NCI-H774 (cell line): ENCODE results near the gene ANKS4B.
"Not testable (repeated sequence)": the region's sequence is repeated elsewhere in the genome, so short reads cannot be mapped to it uniquely, and the experiment has no call there.

Source experiments
- DNase-seq: peaks from one replicate; lab custom pipeline; 2025; lab: John Stamatoyannopoulos, UW

Gene ANKS4B

GRCh38 chr16:21218153-21218552 lies 15.3 kb upstream of the ANKS4B start:
- no peak for DNase-seq

- DNase-seq, result no peak
These were observed 13.9 kb upstream of the ANKS4B start for GRCh38 chr16:21219551-21219950.

- no peak for DNase-seq
These were observed 10.8 kb upstream of the ANKS4B start for GRCh38 chr16:21222495-21223337.

- DNase-seq, result no peak
These were observed 9.7 kb upstream of the ANKS4B start for GRCh38 chr16:21223787-21224186.

GRCh38 chr16:21224800-21225199 lies 8.7 kb upstream of the ANKS4B start:
- DNase-seq, result no peak

GRCh38 chr16:21226749-21227148 lies 6.8 kb upstream of the ANKS4B start:
- no peak for DNase-seq

- no peak for DNase-seq
These were observed 5.6 kb upstream of the ANKS4B start for GRCh38 chr16:21227866-21228265.

- no peak for DNase-seq
These were observed 5.1 kb upstream of the ANKS4B start for GRCh38 chr16:21228361-21228872.

- no peak for DNase-seq
These were observed 416 bp upstream of the ANKS4B start for GRCh38 chr16:21233045-21233520.

GRCh38 chr16:21235199-21235585 lies 1.7 kb downstream of the ANKS4B start:
- no peak for DNase-seq

- DNase-seq, result no peak
These were observed 3.3 kb downstream of the ANKS4B start for GRCh38 chr16:21236831-21237230.

GRCh38 chr16:21239646-21240045 lies 6.1 kb downstream of the ANKS4B start:
- DNase-seq, result no peak

- DNase-seq, result no peak
These were observed 9.3 kb downstream of the ANKS4B start for GRCh38 chr16:21242756-21243155.

GRCh38 chr16:21244518-21245215 lies 11.2 kb downstream of the ANKS4B start:
- no peak for DNase-seq

- not testable (repeated sequence) for DNase-seq
These were observed 14.7 kb downstream of the ANKS4B start for GRCh38 chr16:21248179-21248578.

GRCh38 chr16:21250072-21250923 lies 16.8 kb downstream of the ANKS4B start:
- DNase-seq, result no peak

- no peak for DNase-seq
These were observed 20.0 kb downstream of the ANKS4B start for GRCh38 chr16:21253470-21253869.

- DNase-seq, result no peak
These were observed 23.1 kb downstream of the ANKS4B start for GRCh38 chr16:21256636-21257035.

GRCh38 chr16:21257284-21257683 lies 23.8 kb downstream of the ANKS4B start:
- no peak for DNase-seq

GRCh38 chr16:21260870-21261791 lies 27.6 kb downstream of the ANKS4B start:
- no peak for DNase-seq
